OCI-LY7 (cell line): ENCODE measurements around the gene TDRD5.

Experiments
- CTCF ChIP-seq: fragments of 200-600 bp; sonication (generic); conservative IDR thresholded peaks from 2 replicates; pipeline ENCODE4 v1.5.1; 2014; ENCODE audit warnings: mild to moderate bottlenecking, antibody characterized with exemption, low read length, moderate library complexity, mixed read lengths
- EZH2phosphoT487 ChIP-seq: fragments of 200-600 bp; sonication (generic); IDR thresholded peaks from 2 replicates; pipeline ENCODE4 v1.6.1; 2018; ENCODE audit warnings: low read depth, borderline replicate concordance, mild to moderate bottlenecking, mixed run types, antibody characterized with exemption, low read length, moderate library complexity, mixed read lengths

- no peak for TF ChIP-seq CTCF
- TF ChIP-seq EZH2phosphoT487, result no peak
Measured at GRCh38 chr1:179708434-179709195, 117.0 kb downstream of the TDRD5 start.
